Activated naive CD4-positive, alpha-beta T cell treated with anti-CD3 and anti-CD28 coated beads, Interleukin-2, amount 10 ng/mL, durations not matched to agents 7 days and 5 days (primary cell): ENCODE measurements around the gene CFAP65.

Experiments
- CTCF ChIA-PET: fragments of 350-600 bp; sonication (Branson Sonifier 250); formaldehyde crosslinking; loops from one replicate; lab custom pipeline; 2021; ENCODE audit warnings: antibody characterized with exemption; lab: Charles Lee
- DNase-seq: peaks from one replicate; pipeline ENCODE4 v3.0.0-alpha.2; 2020
- H3K27ac Mint-ChIP-seq: one replicate; pipeline ENCODE4 v1.8.0; 2021; ENCODE audit warnings: mild to moderate bottlenecking, moderate library complexity, mixed read lengths
- H3K27me3 Mint-ChIP-seq: one replicate; pipeline ENCODE4 v1.8.0; 2021; ENCODE audit warnings: mild to moderate bottlenecking, mixed read lengths
- H3K36me3 Mint-ChIP-seq: one replicate; pipeline ENCODE4 v1.8.0; 2021; ENCODE audit warnings: mixed read lengths
- H3K4me1 Mint-ChIP-seq: one replicate; pipeline ENCODE4 v1.8.0; 2021; ENCODE audit warnings: mixed read lengths
- H3K4me3 Mint-ChIP-seq: one replicate; pipeline ENCODE4 v1.8.0; 2021; ENCODE audit warnings: mild to moderate bottlenecking, moderate library complexity, mixed read lengths
- H3K9me3 Mint-ChIP-seq: one replicate; pipeline ENCODE4 v1.8.0; 2021; ENCODE audit warnings: mixed read lengths

Gene CFAP65

DNA sequence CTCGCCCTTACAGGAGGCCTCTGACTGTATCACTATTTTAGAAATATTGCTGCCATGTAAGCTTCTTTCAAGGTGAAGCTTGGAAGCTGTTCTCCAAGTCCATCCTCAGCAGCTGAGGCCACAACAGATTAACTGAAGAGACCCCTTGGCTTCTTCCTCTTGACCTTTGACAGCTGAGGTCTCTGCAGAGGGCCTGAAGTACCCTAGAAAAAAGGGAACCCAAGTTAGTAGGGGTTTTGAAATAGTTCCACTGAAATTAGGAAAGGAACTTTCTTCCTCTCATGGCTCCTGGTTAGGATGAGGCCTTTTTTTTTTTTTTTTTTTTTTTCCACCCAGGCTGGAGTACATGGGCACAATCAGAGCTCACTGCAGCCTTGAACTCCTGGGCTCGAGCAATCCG is 34.9 kb upstream of the CFAP65 start:
- no peak overlapping the region for H3K4me3 Mint-ChIP-seq
- DNase-seq: no peak
- no peaks in the 10 kb centered on the region for H3K9me3 Mint-ChIP-seq
- CTCF ChIA-PET: interaction anchor here (0.7 to 8.3 kb wide), 3 partner anchors 28 to 67 kb away, joined by 3 to 101 read pairs (median 3); no protein-coding TSS in a partner anchor
- H3K27me3 Mint-ChIP-seq: no peaks in the 10 kb centered on the region
- no peak overlapping the region for H3K27ac Mint-ChIP-seq
- peaks cover 17% of the 10 kb centered on the region for H3K36me3 Mint-ChIP-seq
- no peaks in the 10 kb centered on the region for H3K4me1 Mint-ChIP-seq

GRCh38 chr2:219073413-219074129 is 32.3 kb upstream of the CFAP65 start:
- Mint-ChIP-seq H3K4me3 (no peak overlapping the region), H3K9me3 (no peaks in the 10 kb centered on the region), H3K27ac (no peak overlapping the region), H3K4me1 (no peaks in the 10 kb centered on the region), H3K36me3 (peaks cover 17% of the 10 kb centered on the region), H3K27me3 (no peaks in the 10 kb centered on the region)
- no peak for DNase-seq
- CTCF ChIA-PET: interaction anchor here (0.5 to 8.3 kb wide), 13 partner anchors 9 to 139 kb away, joined by 3 to 101 read pairs (median 5); no protein-coding TSS in a partner anchor

DNA sequence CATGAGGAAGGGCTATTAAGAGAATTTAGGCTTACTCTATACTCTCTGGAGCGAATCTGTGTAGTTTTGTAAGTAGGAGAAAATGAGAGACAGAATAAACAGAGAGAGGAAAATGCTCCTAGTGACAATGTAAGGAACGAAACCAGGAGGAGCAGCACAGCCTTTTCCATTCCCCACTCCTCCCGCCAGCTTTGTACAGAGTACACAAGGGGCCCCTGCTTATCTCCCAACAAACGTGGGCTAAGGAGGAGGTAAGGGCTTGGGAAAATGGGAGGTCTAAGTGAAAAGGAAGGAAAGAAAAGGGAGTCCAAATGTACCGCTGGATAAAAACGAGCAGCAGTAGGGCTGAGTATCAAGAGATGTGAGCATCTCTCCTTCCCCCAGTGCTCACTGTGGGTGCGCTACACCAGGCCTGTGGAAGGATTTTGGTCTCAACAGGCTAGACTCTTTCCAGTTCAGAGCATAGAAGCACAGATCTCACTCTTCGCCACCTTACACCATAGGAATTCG is 31.5 kb upstream of the CFAP65 start:
- no peaks in the 10 kb centered on the region for H3K4me1 Mint-ChIP-seq
- H3K27me3 Mint-ChIP-seq: no peaks in the 10 kb centered on the region
- CTCF ChIA-PET: interaction anchor here (0.5 to 8.3 kb wide), 13 partner anchors 9 to 929 kb away, joined by 3 to 101 read pairs (median 4); no protein-coding TSS in a partner anchor
- H3K36me3 Mint-ChIP-seq: peaks cover 15% of the 10 kb centered on the region
- H3K4me3 Mint-ChIP-seq: no peak overlapping the region
- H3K9me3 Mint-ChIP-seq: no peaks in the 10 kb centered on the region
- H3K27ac Mint-ChIP-seq: no peak overlapping the region
- DNase-seq: no peak

GRCh38 chr2:219071131-219071816 is 30.0 kb upstream of the CFAP65 start:
- Mint-ChIP-seq H3K27me3 (peaks cover under 1% of the 10 kb centered on the region), H3K36me3 (peaks cover 15% of the 10 kb centered on the region), H3K4me1 (no peaks in the 10 kb centered on the region), H3K27ac (no peak overlapping the region), H3K9me3 (no peaks in the 10 kb centered on the region), H3K4me3 (no peak overlapping the region)
- CTCF ChIA-PET: interaction anchor here (1.0 to 8.3 kb wide), 9 partner anchors 13 to 98 kb away, joined by 3 to 101 read pairs (median 4); no protein-coding TSS in a partner anchor
- DNase-seq: no peak

GRCh38 chr2:219065484-219065883 is 24.2 kb upstream of the CFAP65 start:
- H3K27me3 Mint-ChIP-seq: peaks cover 50% of the 10 kb centered on the region
- no peak overlapping the region for H3K4me3 Mint-ChIP-seq
- H3K27ac Mint-ChIP-seq: no peak overlapping the region
- H3K36me3 Mint-ChIP-seq: no peaks in the 10 kb centered on the region
- H3K9me3 Mint-ChIP-seq: no peaks in the 10 kb centered on the region
- H3K4me1 Mint-ChIP-seq: peaks cover 4% of the 10 kb centered on the region
- CTCF ChIA-PET: interaction anchor here (1.1 to 2.6 kb wide), 4 partner anchors 9 to 89 kb away, joined by 3 to 11 read pairs (median 6); no protein-coding TSS in a partner anchor
- DNase-seq: no peak

- no peak overlapping the region for H3K27ac Mint-ChIP-seq
- H3K27me3 Mint-ChIP-seq: peaks cover 83% of the 10 kb centered on the region
- no peaks in the 10 kb centered on the region for H3K36me3 Mint-ChIP-seq
- H3K4me1 Mint-ChIP-seq: peaks cover 22% of the 10 kb centered on the region
- DNase-seq: no peak
- H3K9me3 Mint-ChIP-seq: no peaks in the 10 kb centered on the region
- no peak overlapping the region for H3K4me3 Mint-ChIP-seq
- CTCF ChIA-PET: interaction anchor here (1.1 to 4.8 kb wide), 6 partner anchors 35 to 114 kb away, joined by 3 to 38 read pairs (median 4); partner anchors contain the start of gene CNPPD1
Observed at GRCh38 chr2:219062081-219062480, 20.8 kb upstream of the CFAP65 start.

DNA sequence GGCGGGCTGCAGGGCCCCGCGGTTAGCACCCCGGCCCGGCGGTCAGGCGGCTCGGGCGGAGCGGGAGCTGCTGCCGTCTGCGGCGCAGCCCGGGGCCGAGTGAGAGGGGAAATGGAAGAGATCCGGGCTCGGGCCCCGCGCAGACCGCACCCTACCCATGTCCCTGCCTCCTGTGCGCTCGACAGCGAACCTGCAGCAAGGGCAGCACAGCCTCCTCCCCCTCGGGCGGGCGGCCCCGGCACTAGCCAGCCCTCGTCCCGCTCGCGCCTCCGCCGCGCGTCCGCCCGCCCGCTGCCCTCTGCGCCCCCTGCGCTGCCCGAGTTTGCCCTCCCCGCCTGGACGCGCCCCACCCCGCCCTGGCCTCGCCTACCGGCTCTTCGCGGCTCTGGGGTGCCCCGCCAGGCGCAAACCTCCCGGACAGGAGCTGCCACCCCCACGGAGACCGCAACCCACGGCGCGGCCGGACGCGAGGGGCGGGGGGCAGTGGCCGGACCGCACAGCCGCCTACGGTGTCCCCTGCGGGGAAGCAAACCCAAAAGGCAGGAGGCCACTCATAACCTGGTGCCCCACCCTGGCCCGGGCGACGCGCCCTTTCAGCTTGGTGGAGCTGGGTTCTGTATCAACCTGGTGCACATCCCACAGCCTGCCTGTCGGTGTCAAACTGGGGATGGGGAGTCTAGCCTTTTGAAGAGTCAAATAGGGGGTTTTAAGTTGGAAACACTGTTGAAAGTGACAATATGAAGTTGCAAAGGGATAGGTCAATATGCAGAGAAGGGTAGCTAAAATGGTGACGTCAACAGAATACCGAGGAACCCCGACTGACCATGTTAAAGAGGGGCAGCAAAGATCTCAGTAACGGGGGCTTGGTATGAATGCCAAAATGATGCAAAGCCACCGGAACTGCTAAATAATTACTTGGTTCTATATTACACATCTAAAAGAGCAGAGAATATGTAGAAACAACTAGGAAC is 19.8 kb upstream of the CFAP65 start, which contains the start of gene IHH:
IHH (minus strand) TSS at position 101 of the 971 bp plus-strand sequence. CDS start 454 bp downstream, outside the sequence.
- Mint-ChIP-seq H3K27me3 (peaks cover 91% of the 10 kb centered on the region), H3K4me3 (no peak within 1 kb of the TSS), H3K27ac (no peak within 1 kb of the TSS), H3K4me1 (peaks cover 22% of the 10 kb centered on the region), H3K36me3 (no peaks in the 10 kb centered on the region), H3K9me3 (no peaks in the 10 kb centered on the region)
- CTCF ChIA-PET: interaction anchor here (1.1 to 7.0 kb wide), 7 partner anchors 43 to 115 kb away, joined by 3 to 90 read pairs (median 5); partner anchors contain the start of gene CNPPD1
- DNase-seq: peak; percentile 44

DNA sequence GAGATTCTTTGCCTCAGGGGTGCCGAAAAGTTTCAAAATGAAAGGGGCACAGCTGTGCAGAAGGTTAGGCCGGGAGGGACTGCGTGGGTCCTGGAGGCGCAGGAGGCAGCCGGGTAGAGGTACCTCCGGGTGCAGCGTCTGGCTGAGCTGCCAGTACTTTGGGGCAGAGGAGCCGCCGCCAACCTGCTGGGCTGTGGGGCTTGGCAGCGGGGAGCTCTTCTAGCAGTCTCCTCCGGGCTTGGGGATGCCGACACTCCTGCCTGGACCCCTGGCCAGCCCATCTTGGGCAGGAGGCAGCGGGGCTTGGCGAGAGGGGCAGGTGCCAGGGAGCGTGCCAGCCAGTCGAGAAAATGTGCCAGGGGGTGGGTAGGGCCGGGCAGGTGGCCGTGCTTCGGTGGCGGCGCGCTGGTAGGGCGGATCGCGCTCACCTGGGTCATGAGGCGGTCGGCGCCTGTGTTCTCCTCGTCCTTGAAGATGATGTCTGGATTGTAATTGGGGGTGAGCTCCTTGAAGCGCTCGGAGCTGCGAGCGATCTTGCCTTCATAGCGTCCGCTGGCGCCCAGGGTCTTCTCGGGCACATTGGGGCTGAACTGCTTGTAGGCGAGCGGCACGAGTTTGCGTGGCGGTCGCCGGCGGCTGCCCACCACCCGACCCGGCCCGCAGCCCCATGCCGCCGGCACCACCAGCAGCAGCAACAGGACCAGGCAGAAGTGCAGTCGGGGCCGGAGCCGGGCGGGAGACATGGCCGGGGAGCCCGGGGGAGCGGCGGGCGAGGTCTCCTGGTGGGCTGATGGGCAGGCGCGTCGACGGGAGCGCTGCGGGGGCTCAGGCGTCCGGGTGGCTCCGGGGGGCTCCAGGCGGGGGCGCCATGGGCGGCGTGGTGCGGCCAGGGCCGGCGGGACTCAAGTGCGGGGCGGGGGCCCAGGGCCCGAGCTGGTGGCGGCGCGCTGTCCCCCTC is 18.7 kb upstream of the CFAP65 start:
- no peaks in the 10 kb centered on the region for H3K36me3 Mint-ChIP-seq
- H3K27ac Mint-ChIP-seq: no peak overlapping the region
- no peaks in the 10 kb centered on the region for H3K9me3 Mint-ChIP-seq
- peaks cover 93% of the 10 kb centered on the region for H3K27me3 Mint-ChIP-seq
- CTCF ChIA-PET: interaction anchor here (1.0 to 7.0 kb wide), 11 partner anchors 13 to 235 kb away, joined by 3 to 90 read pairs (median 9); partner anchors contain the start of gene CFAP65
- H3K4me3 Mint-ChIP-seq: no peak overlapping the region
- H3K4me1 Mint-ChIP-seq: peaks cover 22% of the 10 kb centered on the region
- DNase-seq: no peak

DNA sequence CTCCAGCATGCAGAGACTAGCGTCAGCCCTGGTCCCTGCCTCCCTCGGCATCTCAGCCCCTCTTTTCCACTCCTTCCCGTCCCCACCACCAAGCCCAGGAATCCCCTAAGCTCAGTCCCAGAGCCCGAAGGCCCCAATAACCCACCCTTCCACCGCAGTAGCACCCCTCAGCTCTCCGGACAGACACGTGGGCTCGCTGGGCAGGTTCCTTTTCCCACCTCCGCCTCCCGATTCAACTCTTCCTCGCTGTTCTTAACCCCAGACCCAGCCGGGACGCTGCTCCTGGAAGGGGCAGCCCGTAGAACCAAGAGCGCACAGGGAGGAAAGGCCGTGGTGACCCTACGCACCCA is 18.0 kb upstream of the CFAP65 start:
- CTCF ChIA-PET: interaction anchor here (0.9 to 7.0 kb wide), 15 partner anchors 9 to 236 kb away, joined by 3 to 90 read pairs (median 5); partner anchors contain the start of gene CFAP65
- Mint-ChIP-seq H3K27me3 (peaks cover 97% of the 10 kb centered on the region), H3K9me3 (no peaks in the 10 kb centered on the region), H3K36me3 (no peaks in the 10 kb centered on the region), H3K4me1 (peaks cover 22% of the 10 kb centered on the region), H3K27ac (no peak overlapping the region), H3K4me3 (no peak overlapping the region)
- DNase-seq: no peak

GRCh38 chr2:219058541-219059374 is 17.4 kb upstream of the CFAP65 start:
- DNase-seq: no peak
- H3K27me3 Mint-ChIP-seq: peaks cover 99% of the 10 kb centered on the region
- peaks cover 22% of the 10 kb centered on the region for H3K4me1 Mint-ChIP-seq

GRCh38 chr2:219057709-219058540 is 16.6 kb upstream of the CFAP65 start:
- H3K36me3 Mint-ChIP-seq: no peaks in the 10 kb centered on the region
- H3K27ac Mint-ChIP-seq: peak overlapping the region; percentile 24
- CTCF ChIA-PET: interaction anchor here (0.8 to 7.0 kb wide), 24 partner anchors 8 to 240 kb away, joined by 3 to 90 read pairs (median 4); partner anchors contain the start of gene CFAP65
- H3K4me1 Mint-ChIP-seq: peaks cover 22% of the 10 kb centered on the region
- H3K27me3 Mint-ChIP-seq: peaks cover 98% of the 10 kb centered on the region
- H3K9me3 Mint-ChIP-seq: no peaks in the 10 kb centered on the region
- DNase-seq: peak; percentile 81
- H3K4me3 Mint-ChIP-seq: no peak overlapping the region

More at GRCh38 chr2:219058541-219059374, 17.4 kb upstream of the CFAP65 start:
- CTCF ChIA-PET: interaction anchor here (0.8 to 7.0 kb wide), 27 partner anchors 8 to 239 kb away, joined by 3 to 90 read pairs (median 4); partner anchors contain the start of gene CFAP65
- Mint-ChIP-seq H3K9me3 (no peaks in the 10 kb centered on the region), H3K4me3 (no peak overlapping the region), H3K36me3 (no peaks in the 10 kb centered on the region), H3K27ac (peak overlapping the region; percentile 24)
